Stimulated activated CD4-positive, alpha-beta T cell treated with anti-CD3 and anti-CD28 coated beads, Interleukin-1b, Interleukin-23, amount 100 ng/mL, for 24 hours (primary cell): Measurements from ENCODE around the gene PRKAG2.

Experiments
- DNase-seq, 4 experiments: peaks; one replicate each; pipeline ENCODE4 v3.0.0-alpha.2; 2020; ENCODE audit warnings: low read depth in 4 of 4, low spot score in 1 of 4

Gene PRKAG2

GRCh38 chr7:151509670-151510333, 367.1 kb downstream of the PRKAG2 start:
- DNase-seq, result no peak

GRCh38 chr7:151508991-151509390, 367.9 kb downstream of the PRKAG2 start:
- no peak for DNase-seq

- DNase-seq, result no peak
Observed at GRCh38 chr7:151507806-151508205, 369.1 kb downstream of the PRKAG2 start.

- DNase-seq, result no peak
Observed at GRCh38 chr7:151506901-151507382, 370.0 kb downstream of the PRKAG2 start.
